HG02759 (cell line): ENCODE measurements around the gene AKAP1.
A peak's percentile ranks its signal among the peaks of the same experiment; 100 is the strongest.

ENCODE experiments used
- ATAC-seq: cut with Tn5 transposase; IDR thresholded peaks from one replicate; pipeline ENCODE4 v1.9.1; 2021; ENCODE audit warnings: mild to moderate bottlenecking, moderate library complexity; ENCODE audit not compliant: unreplicated experiment

Gene AKAP1, protein sequence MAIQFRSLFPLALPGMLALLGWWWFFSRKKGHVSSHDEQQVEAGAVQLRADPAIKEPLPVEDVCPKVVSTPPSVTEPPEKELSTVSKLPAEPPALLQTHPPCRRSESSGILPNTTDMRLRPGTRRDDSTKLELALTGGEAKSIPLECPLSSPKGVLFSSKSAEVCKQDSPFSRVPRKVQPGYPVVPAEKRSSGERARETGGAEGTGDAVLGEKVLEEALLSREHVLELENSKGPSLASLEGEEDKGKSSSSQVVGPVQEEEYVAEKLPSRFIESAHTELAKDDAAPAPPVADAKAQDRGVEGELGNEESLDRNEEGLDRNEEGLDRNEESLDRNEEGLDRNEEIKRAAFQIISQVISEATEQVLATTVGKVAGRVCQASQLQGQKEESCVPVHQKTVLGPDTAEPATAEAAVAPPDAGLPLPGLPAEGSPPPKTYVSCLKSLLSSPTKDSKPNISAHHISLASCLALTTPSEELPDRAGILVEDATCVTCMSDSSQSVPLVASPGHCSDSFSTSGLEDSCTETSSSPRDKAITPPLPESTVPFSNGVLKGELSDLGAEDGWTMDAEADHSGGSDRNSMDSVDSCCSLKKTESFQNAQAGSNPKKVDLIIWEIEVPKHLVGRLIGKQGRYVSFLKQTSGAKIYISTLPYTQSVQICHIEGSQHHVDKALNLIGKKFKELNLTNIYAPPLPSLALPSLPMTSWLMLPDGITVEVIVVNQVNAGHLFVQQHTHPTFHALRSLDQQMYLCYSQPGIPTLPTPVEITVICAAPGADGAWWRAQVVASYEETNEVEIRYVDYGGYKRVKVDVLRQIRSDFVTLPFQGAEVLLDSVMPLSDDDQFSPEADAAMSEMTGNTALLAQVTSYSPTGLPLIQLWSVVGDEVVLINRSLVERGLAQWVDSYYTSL

DNA sequence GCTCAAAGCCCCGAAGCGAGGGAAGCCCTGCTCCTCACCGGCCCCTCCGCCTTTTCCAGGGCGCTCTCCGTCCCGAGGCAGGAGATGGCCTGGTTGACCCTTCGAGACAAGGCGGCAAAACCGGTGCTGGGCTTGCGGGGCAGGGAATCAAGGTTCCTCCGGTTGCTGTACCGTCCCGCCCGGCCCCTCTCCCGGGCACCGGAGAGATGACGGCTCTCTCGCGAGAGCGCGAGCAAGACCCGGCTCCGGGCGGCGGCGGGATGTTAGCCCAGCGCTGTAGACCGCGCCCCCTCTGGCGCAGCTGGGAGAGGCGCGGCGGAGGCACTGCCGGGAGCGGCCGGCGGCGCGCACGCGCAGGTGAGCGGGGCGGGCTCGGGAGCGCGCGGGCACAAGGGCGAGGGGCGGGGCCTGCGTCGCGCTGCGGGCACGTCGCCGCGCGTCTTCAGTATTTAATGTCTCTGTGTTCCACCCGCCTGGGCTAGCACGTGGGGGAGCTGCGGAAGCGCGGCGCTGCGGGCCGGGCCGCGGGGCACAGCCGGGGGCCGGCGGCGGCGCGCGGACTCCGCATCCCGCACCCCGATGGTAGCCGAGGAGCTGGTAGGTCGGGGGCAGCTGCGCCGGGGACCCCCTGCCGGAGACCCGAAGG, at the start of gene AKAP1:
TSS of gene AKAP1 (plus strand) at position 445 of the 646 bp plus-strand sequence. CDS start 20,219 bp downstream, outside the sequence.
- peak; percentile 90 for ATAC-seq

- ATAC-seq, result no peak
Measured at GRCh38 chr17:57035971-57036481, 49.0 kb upstream of the AKAP1 start.

DNA sequence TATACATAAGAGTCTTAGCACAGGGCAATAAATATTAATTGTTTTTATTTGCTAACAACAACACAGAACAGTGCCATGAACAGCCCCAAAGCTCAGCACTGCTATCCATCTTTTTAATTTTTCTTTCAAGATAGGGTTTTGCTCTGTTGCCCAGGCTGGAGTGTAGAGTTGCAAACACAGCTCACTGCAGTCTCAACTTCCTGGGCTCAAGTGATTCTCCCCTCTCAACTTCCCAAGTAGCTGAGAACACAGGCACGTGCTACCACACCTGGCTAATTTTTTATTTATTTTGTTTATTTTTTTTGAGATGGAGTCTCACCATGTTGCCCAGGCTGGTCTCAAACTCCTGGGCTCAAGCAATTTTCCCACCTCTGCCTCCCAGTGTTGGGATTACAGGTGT, 47.6 kb upstream of the AKAP1 start:
- no peak for ATAC-seq

- no peak for ATAC-seq
Measured at GRCh38 chr17:57038486-57038885, 46.6 kb upstream of the AKAP1 start.

DNA sequence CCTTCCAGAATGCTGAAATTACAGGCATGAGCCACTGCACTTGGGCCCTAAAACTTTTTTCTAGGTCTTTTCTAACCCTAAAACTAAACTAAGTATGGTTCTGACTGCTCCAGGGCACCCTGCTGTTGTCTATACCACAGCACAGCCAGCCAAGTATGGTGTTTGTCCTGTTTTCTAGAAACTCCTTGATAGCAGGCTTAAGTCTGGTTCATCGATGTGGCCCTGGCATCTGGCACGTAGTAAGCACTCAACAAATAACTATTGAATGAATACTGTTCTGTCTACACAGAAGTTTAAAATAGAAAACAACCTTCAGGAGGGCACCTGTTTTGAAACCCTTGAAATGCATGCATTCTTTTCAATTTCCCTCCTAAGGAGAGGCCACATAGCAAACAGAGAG, 44.5 kb upstream of the AKAP1 start:
- ATAC-seq, result no peak

DNA sequence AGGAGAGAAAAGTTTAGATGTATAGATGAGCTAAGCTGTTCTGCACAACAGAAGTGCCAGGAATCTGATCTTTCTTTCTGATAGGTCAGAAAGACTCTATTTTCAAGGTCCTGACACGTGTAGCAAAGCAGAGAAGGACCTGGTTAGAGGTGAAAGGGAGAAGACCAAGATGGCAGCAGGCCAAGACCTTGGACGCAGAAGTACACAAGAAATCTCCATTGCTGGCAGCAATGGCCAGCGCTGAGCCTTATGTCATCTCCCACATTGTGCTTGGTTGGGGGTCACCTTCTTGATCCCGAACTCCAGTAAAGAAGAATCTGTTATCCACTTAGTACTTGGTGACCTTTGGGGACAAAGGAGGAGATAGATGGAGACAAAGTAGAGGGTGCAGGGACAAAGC, 41.8 kb upstream of the AKAP1 start:
- ATAC-seq, result no peak

- peak; percentile 14 for ATAC-seq
Measured at GRCh38 chr17:57044976-57045867, 39.8 kb upstream of the AKAP1 start.

GRCh38 chr17:57045868-57046704, 39.0 kb upstream of the AKAP1 start:
- ATAC-seq, result peak; percentile 64

DNA sequence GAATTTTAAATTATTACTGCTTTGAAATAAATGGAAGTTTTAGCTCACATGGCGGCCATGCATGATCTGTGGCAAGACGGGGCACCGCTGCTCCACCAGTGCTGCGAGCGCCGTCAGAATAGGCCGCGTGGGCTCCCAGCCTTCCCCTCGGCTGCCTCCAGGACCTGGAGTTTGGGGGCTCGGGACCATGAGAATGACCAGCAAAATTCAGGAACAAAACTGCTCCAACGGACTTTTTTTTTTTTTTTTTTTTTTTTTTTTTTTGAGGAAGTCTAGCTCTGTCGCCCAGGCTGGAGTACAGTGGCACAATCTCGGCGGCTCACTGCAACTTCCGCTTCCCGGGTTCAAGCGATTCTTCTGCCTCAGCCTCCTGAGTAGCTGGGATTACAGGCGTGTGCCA, 38.3 kb upstream of the AKAP1 start:
- no peak for ATAC-seq

- no peak for ATAC-seq
Measured at GRCh38 chr17:57048096-57048495, 37.0 kb upstream of the AKAP1 start.

GRCh38 chr17:57050306-57050705, 34.7 kb upstream of the AKAP1 start:
- ATAC-seq, result no peak

DNA sequence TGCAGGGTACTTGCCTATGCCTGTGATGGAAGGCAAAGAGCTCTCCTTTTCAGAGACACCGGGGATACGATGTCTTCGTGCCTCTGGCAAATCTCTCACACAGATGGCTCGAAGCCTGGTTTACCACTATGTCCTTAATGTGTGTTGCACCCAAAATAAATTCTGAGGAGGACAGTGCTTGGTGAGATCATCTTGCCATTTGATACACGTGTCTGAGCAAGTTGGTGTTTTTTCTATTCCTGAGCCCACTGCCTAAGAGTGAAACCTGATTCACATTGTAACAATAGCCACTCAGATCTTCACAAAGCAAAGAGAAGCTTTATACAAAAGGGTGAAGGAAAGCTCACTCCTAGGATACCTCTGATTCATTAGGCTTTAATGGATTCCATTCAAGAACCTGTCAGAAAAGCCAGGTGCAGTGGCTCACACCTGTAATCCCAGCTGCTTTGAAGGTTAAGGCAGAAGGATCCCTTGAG, 33.1 kb upstream of the AKAP1 start:
- ATAC-seq, result no peak

DNA sequence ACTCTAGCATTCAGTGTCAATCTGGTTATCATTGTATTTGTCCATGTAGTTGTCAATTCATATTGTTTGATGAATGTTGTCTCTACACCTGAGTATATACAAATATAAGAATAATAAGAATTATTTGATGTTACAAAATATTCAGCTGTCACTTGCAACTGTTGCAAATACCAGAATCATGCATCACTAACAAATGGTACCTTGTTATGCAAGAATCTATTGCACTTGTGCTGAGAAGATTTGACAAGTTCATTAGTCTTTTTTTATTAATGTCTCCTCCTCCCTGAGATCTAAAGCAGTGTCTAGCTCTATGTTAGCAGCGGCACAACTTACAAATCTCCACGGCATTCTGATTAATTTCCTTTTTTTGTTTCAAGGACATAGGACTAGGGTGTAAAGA, 22.2 kb upstream of the AKAP1 start:
- no peak for ATAC-seq

DNA sequence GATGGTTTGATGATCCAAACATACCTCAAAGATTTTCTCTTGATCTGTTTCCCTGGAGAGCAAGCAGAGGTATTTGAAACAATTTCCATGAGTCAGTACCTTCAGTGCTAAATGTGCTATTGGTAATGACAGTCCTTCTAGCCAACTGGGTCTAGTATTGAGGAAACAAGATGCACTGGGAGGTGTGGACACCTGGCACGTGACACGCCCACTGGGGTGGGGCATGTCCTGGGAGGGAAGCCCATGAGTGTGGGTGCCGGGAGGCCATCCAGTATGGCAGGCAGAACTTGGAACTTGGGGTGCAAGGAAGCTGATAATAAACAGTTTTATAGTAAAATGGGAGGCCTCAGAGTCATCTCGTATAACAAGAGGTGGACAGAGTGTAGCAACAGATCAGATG, 17.9 kb upstream of the AKAP1 start:
- ATAC-seq, result no peak

GRCh38 chr17:57067781-57068180, 17.3 kb upstream of the AKAP1 start:
- no peak for ATAC-seq

DNA sequence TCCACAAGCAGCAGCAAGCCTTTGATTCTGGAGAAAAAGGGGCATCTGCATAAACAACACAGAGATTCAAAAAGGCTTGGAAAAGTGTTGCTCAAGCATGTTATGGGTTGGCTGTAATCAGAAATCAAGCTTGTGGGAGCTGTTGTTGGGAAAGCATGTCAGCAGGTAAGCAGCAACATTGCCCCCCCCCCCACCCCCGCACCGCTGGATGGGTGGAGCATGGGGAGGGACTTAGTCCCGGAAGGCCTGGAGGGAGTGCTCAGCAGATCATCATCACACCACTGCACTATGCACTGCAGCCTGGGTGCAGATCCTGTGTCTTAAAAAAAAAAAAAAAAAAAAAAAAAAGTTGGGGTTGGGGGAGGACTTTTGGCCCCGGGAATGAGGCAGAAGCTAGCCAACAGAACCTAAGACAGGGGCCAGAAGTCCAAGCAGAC, 16.8 kb upstream of the AKAP1 start:
- no peak for ATAC-seq

DNA sequence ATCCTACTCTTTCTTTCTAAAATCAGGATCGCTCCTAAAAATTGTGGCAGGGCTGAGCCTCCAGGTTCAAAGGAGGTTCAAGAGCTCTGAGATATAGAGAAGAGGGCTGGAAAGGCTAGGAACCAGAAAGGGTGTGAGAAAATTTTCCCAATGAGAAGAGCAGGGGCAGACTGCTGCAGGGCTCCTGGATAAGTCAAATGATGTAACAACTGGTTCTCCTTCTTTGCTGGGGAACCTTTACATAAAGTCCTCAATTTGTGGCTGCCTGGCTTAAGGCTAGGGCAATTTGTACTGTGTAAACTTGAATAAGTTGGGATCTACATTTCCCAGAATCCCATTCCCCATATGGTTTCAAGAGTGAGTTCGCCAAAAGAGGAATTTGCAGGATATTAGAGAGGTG, 16.3 kb upstream of the AKAP1 start:
- ATAC-seq, result no peak

- no peak for ATAC-seq
Measured at GRCh38 chr17:57071991-57072944, 12.8 kb upstream of the AKAP1 start.
